DOHH2 (cell line): ENCODE measurements around the gene DPP4.

Experiments used
- H3F3A ChIP-seq: fragments of 200-600 bp; sonication (generic), shearing (Covaris generic); 2 replicates; pipeline ENCODE4 v1.6.0; 2016; ENCODE audit warnings: antibody characterized with exemption, mild to moderate bottlenecking; ENCODE audit not compliant: control insufficient read depth, insufficient read depth
- H3K27ac ChIP-seq: fragments of 200-600 bp; sonication (generic); 2 replicates; pipeline ENCODE4 v1.5.1; 2014; ENCODE audit warnings: low read depth, mild to moderate bottlenecking, low read length, moderate library complexity
- H3K27me3 ChIP-seq: fragments of 200-600 bp; sonication (generic); 2 replicates; pipeline ENCODE4 v1.6.1; 2014; ENCODE audit warnings: mild to moderate bottlenecking, low read length, mixed read lengths; ENCODE audit not compliant: control insufficient read depth
- H3K36me3 ChIP-seq: fragments of 200-600 bp; sonication (generic); 2 replicates; pipeline ENCODE4 v1.6.1; 2014; ENCODE audit warnings: mild to moderate bottlenecking, low read length, moderate library complexity, mixed read lengths; ENCODE audit not compliant: control insufficient read depth
- H3K4me1 ChIP-seq: fragments of 200-600 bp; sonication (generic); 2 replicates; pipeline ENCODE4 v1.6.1; 2014; ENCODE audit warnings: mild to moderate bottlenecking, low read length, mixed read lengths; ENCODE audit not compliant: control insufficient read depth
- H3K4me2 ChIP-seq: fragments of 200-600 bp; sonication (generic); 2 replicates; pipeline ENCODE4 v1.6.0; 2014; ENCODE audit warnings: mild to moderate bottlenecking, low read length, moderate library complexity
- H3K4me3 ChIP-seq: fragments of 200-600 bp; sonication (generic); 2 replicates; pipeline ENCODE4 v1.5.1; 2014; ENCODE audit warnings: mild to moderate bottlenecking, low read length, mixed read lengths
- H3K79me2 ChIP-seq: fragments of 200-600 bp; sonication (generic); 2 replicates; pipeline ENCODE4 v1.6.1; 2014; ENCODE audit warnings: mild to moderate bottlenecking, low read length, mixed read lengths; ENCODE audit not compliant: control insufficient read depth
- H3K9me2 ChIP-seq: fragments of 200-600 bp; sonication (generic); replicated peaks from 2 replicates; pipeline ENCODE4 v1.6.1; 2014; ENCODE audit warnings: mild to moderate bottlenecking, low read length, mixed read lengths; ENCODE audit not compliant: control insufficient read depth
- H3K9me3 ChIP-seq: fragments of 200-600 bp; sonication (generic); 2 replicates; pipeline ENCODE4 v1.6.1; 2014; ENCODE audit warnings: antibody characterized with exemption, low read length, mixed read lengths; ENCODE audit not compliant: control insufficient read depth, insufficient read depth
- H4K20me1 ChIP-seq: fragments of 200-600 bp; sonication (generic); 2 replicates; pipeline ENCODE4 v1.6.0; 2014; ENCODE audit warnings: low read depth, mild to moderate bottlenecking, antibody characterized with exemption, low read length, moderate library complexity; ENCODE audit not compliant: control insufficient read depth, insufficient read depth
- EZH2phosphoT487 ChIP-seq: fragments of 200-600 bp; sonication (generic); IDR thresholded peaks from 2 replicates; pipeline ENCODE4 v1.6.1; 2017; ENCODE audit warnings: borderline replicate concordance, mild to moderate bottlenecking, antibody characterized with exemption, low read length, moderate library complexity, mixed read lengths
- TF ChIP-seq, protein P1 (sequence below): fragments of 200-600 bp; sonication (generic); IDR thresholded peaks from one replicate; pipeline ENCODE4 v1.5.1; 2014; ENCODE audit warnings: antibody characterized with exemption, mild to moderate bottlenecking, low read depth, low read length; ENCODE audit not compliant: poor library complexity, severe bottlenecking

DPP4 gene

DNA sequence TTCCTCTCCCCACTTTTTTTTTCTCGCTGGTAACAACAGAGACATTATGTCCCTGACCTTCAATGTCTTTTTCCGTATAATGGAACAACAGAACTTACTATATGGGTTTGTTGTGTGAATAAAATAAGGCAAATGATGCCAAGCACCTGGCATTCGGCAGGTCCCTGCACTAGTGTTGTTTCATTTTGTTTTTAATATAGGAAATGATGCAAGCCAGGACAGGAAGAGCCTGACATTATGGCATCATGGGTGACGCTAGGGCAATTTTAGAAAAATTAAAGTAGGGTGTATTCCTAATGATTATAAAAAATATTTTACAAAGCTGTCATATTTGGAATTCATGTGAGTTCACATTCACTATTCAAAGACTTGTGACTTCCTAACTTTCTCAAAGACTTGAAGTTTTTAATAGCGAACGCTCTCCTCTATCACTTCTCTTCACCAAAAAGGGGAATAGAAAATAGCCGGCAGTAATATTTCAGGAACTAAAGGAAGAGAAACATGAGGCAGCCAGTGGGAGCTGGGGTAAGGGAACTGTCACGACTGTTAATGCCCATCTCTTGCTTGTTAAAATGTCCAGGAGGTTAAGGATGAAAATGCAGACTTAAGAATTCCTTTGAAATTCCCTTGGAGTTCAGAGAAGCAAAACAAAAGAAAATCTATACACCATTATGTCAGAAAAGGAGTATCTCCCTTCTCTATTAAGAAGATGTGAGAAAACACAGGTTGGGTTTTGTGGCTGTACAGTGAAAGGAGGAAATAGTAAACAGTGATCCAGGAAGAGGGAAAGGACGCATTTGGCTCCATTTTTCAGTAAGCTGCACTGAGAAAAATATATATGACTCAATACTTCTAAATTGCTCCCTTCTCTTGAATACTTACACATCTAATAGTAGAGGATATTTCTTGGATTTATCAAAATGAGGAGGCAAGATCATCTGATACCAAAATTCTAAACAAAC, 60.2 kb downstream of the DPP4 start:
- Histone ChIP-seq H3K36me3 (no peaks in the 10 kb centered on the region), H3K79me2 (no peaks in the 10 kb centered on the region), H3K4me1 (no peaks in the 10 kb centered on the region), H3K9me3 (no peaks in the 10 kb centered on the region), H3K27ac (no peak overlapping the region), H3K4me3 (no peak overlapping the region), H3F3A (no peaks in the 10 kb centered on the region), H3K4me2 (no peak overlapping the region), H3K9me2 (no peaks in the 10 kb centered on the region), H3K27me3 (peaks cover 23% of the 10 kb centered on the region), H4K20me1 (no peaks in the 10 kb centered on the region)
- TF ChIP-seq, protein P1, sequence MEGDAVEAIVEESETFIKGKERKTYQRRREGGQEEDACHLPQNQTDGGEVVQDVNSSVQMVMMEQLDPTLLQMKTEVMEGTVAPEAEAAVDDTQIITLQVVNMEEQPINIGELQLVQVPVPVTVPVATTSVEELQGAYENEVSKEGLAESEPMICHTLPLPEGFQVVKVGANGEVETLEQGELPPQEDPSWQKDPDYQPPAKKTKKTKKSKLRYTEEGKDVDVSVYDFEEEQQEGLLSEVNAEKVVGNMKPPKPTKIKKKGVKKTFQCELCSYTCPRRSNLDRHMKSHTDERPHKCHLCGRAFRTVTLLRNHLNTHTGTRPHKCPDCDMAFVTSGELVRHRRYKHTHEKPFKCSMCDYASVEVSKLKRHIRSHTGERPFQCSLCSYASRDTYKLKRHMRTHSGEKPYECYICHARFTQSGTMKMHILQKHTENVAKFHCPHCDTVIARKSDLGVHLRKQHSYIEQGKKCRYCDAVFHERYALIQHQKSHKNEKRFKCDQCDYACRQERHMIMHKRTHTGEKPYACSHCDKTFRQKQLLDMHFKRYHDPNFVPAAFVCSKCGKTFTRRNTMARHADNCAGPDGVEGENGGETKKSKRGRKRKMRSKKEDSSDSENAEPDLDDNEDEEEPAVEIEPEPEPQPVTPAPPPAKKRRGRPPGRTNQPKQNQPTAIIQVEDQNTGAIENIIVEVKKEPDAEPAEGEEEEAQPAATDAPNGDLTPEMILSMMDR: no peak
- TF ChIP-seq EZH2phosphoT487: no peak

DNA sequence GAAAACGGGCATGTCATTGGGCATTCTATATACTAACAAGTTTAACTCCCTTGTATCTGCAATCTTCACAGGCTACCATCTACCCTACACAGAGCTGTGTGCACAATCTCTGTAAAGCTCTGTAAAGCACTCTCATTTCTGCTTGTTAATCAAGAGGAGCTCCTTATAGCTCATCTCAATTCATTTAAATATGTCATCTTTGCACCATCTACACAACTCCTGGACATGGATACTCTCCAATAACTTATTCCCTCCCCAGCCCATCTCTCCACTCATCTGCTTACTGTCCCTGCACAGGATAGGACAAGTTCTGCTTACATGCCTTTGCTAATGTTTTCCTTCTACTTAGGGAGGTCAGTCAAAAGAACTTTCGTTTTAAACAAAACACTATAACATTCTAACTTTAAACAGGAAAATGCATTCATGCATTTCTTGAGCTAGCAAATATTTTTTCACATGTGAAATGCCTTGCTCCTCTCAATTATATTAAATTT, 61.4 kb downstream of the DPP4 start:
- Histone ChIP-seq H3K4me3 (no peak overlapping the region), H4K20me1 (no peaks in the 10 kb centered on the region), H3K27ac (no peak overlapping the region), H3F3A (no peaks in the 10 kb centered on the region), H3K9me3 (no peaks in the 10 kb centered on the region), H3K9me2 (no peaks in the 10 kb centered on the region), H3K79me2 (no peaks in the 10 kb centered on the region), H3K4me1 (no peaks in the 10 kb centered on the region), H3K27me3 (peaks cover 23% of the 10 kb centered on the region), H3K4me2 (no peak overlapping the region), H3K36me3 (no peaks in the 10 kb centered on the region)
- TF ChIP-seq EZH2phosphoT487: no peak
- TF ChIP-seq, protein P1: no peak

DNA sequence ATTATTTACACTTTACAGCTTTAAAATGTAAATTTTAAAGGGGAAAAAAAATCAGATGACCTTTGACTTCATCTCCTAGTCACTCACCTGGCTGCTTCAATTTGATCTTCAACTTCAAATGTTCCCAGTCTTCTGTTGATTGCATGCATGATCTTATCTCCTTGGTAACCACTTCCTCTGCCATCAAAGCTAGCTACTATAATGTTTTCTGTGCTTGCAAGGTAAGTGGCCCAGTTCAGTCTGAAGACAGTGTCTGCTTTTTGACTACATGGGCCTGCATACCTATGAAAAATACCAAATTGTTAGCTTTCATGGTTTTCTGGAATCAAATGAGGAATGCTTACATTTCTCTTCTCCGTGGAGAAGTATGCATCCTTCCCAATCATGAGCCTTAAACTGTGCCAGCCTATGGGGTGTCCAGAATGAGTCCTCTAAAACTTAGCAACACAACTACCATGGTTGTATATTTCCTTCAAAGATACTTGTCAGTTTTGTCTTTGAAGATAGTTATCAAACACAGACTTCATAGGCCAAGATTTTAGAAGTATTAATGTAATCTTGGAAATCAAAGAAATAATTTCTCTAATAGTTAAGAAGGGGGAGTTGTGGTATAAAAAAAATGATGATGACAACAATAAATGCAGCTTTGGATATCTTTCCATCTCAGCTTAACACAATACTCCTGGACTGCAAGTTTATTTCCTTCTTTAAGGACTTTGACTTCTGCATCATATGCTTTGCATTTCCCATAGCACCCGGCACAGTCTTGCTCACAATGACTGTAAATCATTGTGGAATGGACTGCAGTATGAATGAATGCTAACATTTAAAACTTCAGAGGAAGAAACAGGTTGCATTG, 62.1 kb downstream of the DPP4 start:
- TF ChIP-seq EZH2phosphoT487: no peak
- TF ChIP-seq, protein P1: no peak
- Histone ChIP-seq H3K36me3 (no peaks in the 10 kb centered on the region), H3K4me3 (no peak overlapping the region), H3K79me2 (no peaks in the 10 kb centered on the region), H3K9me2 (no peaks in the 10 kb centered on the region), H3F3A (no peaks in the 10 kb centered on the region), H3K27me3 (peaks cover 23% of the 10 kb centered on the region), H3K27ac (no peak overlapping the region), H3K9me3 (no peaks in the 10 kb centered on the region), H4K20me1 (no peaks in the 10 kb centered on the region), H3K4me2 (no peak overlapping the region), H3K4me1 (no peaks in the 10 kb centered on the region)
